Stimulated activated naive CD4-positive, alpha-beta T cell treated with Interleukin-2 at 50 U/mL for 16 hours (primary cell): ENCODE data around the gene ZNF490.

ENCODE experiments used
- DNase-seq: peaks from one replicate; lab custom pipeline; 2025; lab: John Stamatoyannopoulos, UW

ZNF490 gene

GRCh38 chr19:12543855-12544254, 66.8 kb downstream of the ZNF490 start:
- DNase-seq = no peak
